ENCODE data around the gene MAX. TPM values are rescaled to one million over a fixed set of nuclear protein-coding genes. Genes with fewer than 3 reads are reported as not detected.

Gene MAX
- total RNA-seq, 1 donor from 2014 or later: 83.5 TPM

DNA sequence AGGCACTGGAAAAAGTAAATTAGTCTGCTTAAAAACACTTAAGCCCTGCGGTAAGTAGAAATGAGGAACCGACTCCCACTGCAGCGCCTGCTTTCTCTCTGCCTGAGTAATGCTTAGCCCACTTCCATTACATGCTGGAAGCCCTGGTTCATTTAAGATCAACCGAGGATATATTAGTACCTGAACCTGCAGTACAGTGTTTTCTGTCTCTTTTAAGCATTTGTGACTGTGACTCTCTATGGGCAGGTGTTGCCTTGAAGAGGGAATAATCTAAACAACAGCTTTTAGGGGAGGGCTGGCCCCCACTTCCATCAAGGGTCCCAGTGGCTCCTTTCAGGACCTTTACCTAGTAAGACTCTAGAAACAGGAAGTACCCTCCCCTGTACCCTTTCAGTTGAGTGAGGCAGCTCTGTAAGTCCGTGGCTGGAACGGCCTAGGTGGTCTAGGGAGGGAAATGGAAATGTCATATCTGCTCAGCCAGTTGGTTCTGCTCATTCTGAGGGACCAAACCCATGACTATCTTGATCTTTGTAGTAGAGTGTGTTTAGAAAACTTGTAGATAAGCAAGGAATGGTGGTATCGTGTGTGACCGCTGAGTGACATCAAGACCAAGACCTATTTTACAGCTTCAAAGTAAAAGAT is 59.5 kb downstream of the MAX start:
- Mint-ChIP-seq H3K9me3 (ENCODE audit: unreplicated experiment) (no peaks in the 10 kb centered on the region), H3K4me1 (ENCODE audit: low read depth, unreplicated experiment) (no peaks in the 10 kb centered on the region)

GRCh38 chr14:65042296-65042695 is 60.0 kb downstream of the MAX start:
- DNase-seq: no peak
- Mint-ChIP-seq H3K4me3 (ENCODE audit: unreplicated experiment) (no peak overlapping the region), H3K27ac (ENCODE audit: unreplicated experiment) (no peak overlapping the region), H3K27me3 (ENCODE audit: unreplicated experiment) (peaks cover 2% of the 10 kb centered on the region), H3K36me3 (ENCODE audit: unreplicated experiment) (no peaks in the 10 kb centered on the region), H3K4me1 (ENCODE audit: low read depth, unreplicated experiment) (no peaks in the 10 kb centered on the region), H3K9me3 (ENCODE audit: unreplicated experiment) (no peaks in the 10 kb centered on the region)
- TF ChIP-seq, protein P1, sequence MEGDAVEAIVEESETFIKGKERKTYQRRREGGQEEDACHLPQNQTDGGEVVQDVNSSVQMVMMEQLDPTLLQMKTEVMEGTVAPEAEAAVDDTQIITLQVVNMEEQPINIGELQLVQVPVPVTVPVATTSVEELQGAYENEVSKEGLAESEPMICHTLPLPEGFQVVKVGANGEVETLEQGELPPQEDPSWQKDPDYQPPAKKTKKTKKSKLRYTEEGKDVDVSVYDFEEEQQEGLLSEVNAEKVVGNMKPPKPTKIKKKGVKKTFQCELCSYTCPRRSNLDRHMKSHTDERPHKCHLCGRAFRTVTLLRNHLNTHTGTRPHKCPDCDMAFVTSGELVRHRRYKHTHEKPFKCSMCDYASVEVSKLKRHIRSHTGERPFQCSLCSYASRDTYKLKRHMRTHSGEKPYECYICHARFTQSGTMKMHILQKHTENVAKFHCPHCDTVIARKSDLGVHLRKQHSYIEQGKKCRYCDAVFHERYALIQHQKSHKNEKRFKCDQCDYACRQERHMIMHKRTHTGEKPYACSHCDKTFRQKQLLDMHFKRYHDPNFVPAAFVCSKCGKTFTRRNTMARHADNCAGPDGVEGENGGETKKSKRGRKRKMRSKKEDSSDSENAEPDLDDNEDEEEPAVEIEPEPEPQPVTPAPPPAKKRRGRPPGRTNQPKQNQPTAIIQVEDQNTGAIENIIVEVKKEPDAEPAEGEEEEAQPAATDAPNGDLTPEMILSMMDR (IDR thresholded peaks at IDR 0.05; ENCODE audit: partially characterized antibody, unreplicated experiment): no peak

More for the DNA sequence above, 59.5 kb downstream of the MAX start:
- no peak overlapping the region for H3K27ac Mint-ChIP-seq (ENCODE audit: unreplicated experiment)
- TF ChIP-seq, protein P1 (IDR thresholded peaks at IDR 0.05; ENCODE audit: partially characterized antibody, unreplicated experiment): no peak
- no peaks in the 10 kb centered on the region for H3K36me3 Mint-ChIP-seq (ENCODE audit: unreplicated experiment)
- DNase-seq: no peak
- H3K27me3 Mint-ChIP-seq (ENCODE audit: unreplicated experiment): peaks cover 2% of the 10 kb centered on the region
- H3K4me3 Mint-ChIP-seq (ENCODE audit: unreplicated experiment): no peak overlapping the region

GRCh38 chr14:65041434-65041915 is 60.8 kb downstream of the MAX start:
- H3K9me3 Mint-ChIP-seq (ENCODE audit: unreplicated experiment): peaks cover 2% of the 10 kb centered on the region
- H3K27ac Mint-ChIP-seq (ENCODE audit: unreplicated experiment): no peak overlapping the region
- no peaks in the 10 kb centered on the region for H3K4me1 Mint-ChIP-seq (ENCODE audit: low read depth, unreplicated experiment)
- TF ChIP-seq, protein P1 (IDR thresholded peaks at IDR 0.05; ENCODE audit: partially characterized antibody, unreplicated experiment): no peak
- no peak overlapping the region for H3K4me3 Mint-ChIP-seq (ENCODE audit: unreplicated experiment)
- no peak for DNase-seq
- peaks cover 2% of the 10 kb centered on the region for H3K27me3 Mint-ChIP-seq (ENCODE audit: unreplicated experiment)
- no peaks in the 10 kb centered on the region for H3K36me3 Mint-ChIP-seq (ENCODE audit: unreplicated experiment)

- TF ChIP-seq, protein P1 (IDR thresholded peaks at IDR 0.05; ENCODE audit: partially characterized antibody, unreplicated experiment): no peak
- DNase-seq: no peak
- Mint-ChIP-seq H3K9me3 (ENCODE audit: unreplicated experiment) (peaks cover 3% of the 10 kb centered on the region), H3K27ac (ENCODE audit: unreplicated experiment) (no peak overlapping the region), H3K4me3 (ENCODE audit: unreplicated experiment) (no peak overlapping the region), H3K4me1 (ENCODE audit: low read depth, unreplicated experiment) (no peaks in the 10 kb centered on the region), H3K36me3 (ENCODE audit: unreplicated experiment) (no peaks in the 10 kb centered on the region), H3K27me3 (ENCODE audit: unreplicated experiment) (peaks cover 2% of the 10 kb centered on the region)
These were observed 61.5 kb downstream of the MAX start for GRCh38 chr14:65040666-65041433.

DNA sequence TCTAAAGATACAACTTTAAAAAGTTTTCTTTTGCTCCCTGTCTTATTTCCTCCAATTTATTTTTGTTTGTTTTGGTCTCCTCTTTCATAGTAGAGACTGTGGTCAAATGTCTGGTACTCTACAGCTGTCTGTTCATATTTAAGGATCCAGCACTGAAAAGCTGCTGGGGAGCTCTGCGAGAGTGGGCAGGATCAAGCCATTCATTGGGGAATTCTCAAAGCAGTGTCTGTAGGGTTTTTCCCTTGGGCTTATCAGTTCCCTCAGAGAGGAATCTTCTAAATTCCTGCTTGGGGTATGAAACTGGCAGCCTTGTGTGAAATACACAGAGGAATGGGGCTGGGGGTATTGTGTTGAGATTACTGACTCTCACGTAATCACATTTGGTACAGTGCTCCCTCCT is 63.4 kb downstream of the MAX start:
- DNase-seq: no peak
- peaks cover 3% of the 10 kb centered on the region for H3K9me3 Mint-ChIP-seq (ENCODE audit: unreplicated experiment)
- TF ChIP-seq, protein P1 (IDR thresholded peaks at IDR 0.05; ENCODE audit: partially characterized antibody, unreplicated experiment): no peak
- H3K4me1 Mint-ChIP-seq (ENCODE audit: low read depth, unreplicated experiment): peaks cover 8% of the 10 kb centered on the region
- no peaks in the 10 kb centered on the region for H3K36me3 Mint-ChIP-seq (ENCODE audit: unreplicated experiment)
- H3K4me3 Mint-ChIP-seq (ENCODE audit: unreplicated experiment): no peak overlapping the region
- H3K27me3 Mint-ChIP-seq (ENCODE audit: unreplicated experiment): peaks cover 2% of the 10 kb centered on the region
- H3K27ac Mint-ChIP-seq (ENCODE audit: unreplicated experiment): no peak overlapping the region

Measured in glutamatergic neuron (in vitro differentiated cells).